ENCODE measurements around the gene HBB. TPM values are rescaled to one million over a fixed set of nuclear protein-coding genes. Genes with fewer than 3 reads are reported as not detected.
A peak's percentile ranks its signal among the peaks of the same experiment; 100 is the strongest.

HBB gene
- total RNA-seq, 4 donors from 2014 or later = 16.1 to 148 (median 132) TPM; not detected in 1

GRCh38 chr11:5210376-5210885 is 16.4 kb downstream of the HBB start:
- TF ChIP-seq EP300 (IDR thresholded peaks at IDR 0.05) = no peak
- TF ChIP-seq CTCF (IDR thresholded peaks at IDR 0.05) = no peak
- TF ChIP-seq POLR2AphosphoS5 (IDR thresholded peaks at IDR 0.05) = no peak
- no peak for TF ChIP-seq POLR2A (IDR thresholded peaks at IDR 0.05)
- H3K4me3 ChIP-seq = no peak overlapping the region
- 54 to 62% methylated on average over 3 to 7 of the region's 7 CpGs for WGBS, 2 donors (ENCODE audit: low coverage in 1 of 2)
- no peak overlapping the region for H3K27ac ChIP-seq
- no peaks in the 10 kb centered on the region for H3K27me3 ChIP-seq
- no peaks in the 10 kb centered on the region for H3K9me3 ChIP-seq
- no peak for ATAC-seq
- no peaks in the 10 kb centered on the region for H3K36me3 ChIP-seq
- H3K4me1 ChIP-seq = no peaks in the 10 kb centered on the region

GRCh38 chr11:5204787-5205186 is 22.1 kb downstream of the HBB start:
- Histone ChIP-seq H3K27me3 (no peaks in the 10 kb centered on the region), H3K36me3 (no peaks in the 10 kb centered on the region), H3K27ac (no peak overlapping the region), H3K4me1 (no peaks in the 10 kb centered on the region), H3K9me3 (no peaks in the 10 kb centered on the region), H3K4me3 (no peak overlapping the region)
- WGBS, 2 donors (ENCODE audit: low coverage in 1 of 2) = 11 to 13% methylated on average over 1 of the region's 1 CpG
- TF ChIP-seq EP300 (IDR thresholded peaks at IDR 0.05) = no peak
- TF ChIP-seq CTCF (IDR thresholded peaks at IDR 0.05) = peak in 2 of 4 experiments; percentile 28 to 30
- ATAC-seq = no peak

- Histone ChIP-seq H3K4me1 (no peaks in the 10 kb centered on the region), H3K4me3 (no peak overlapping the region), H3K27me3 (no peaks in the 10 kb centered on the region), H3K36me3 (no peaks in the 10 kb centered on the region), H3K9me3 (no peaks in the 10 kb centered on the region), H3K27ac (no peak overlapping the region)
- 83 to 100% methylated on average over 1 of the region's 2 CpGs for WGBS, 2 donors (ENCODE audit: low coverage in 1 of 2)
- ATAC-seq = no peak
- no peak for TF ChIP-seq EP300 (IDR thresholded peaks at IDR 0.05)
- no peak for TF ChIP-seq CTCF (IDR thresholded peaks at IDR 0.05)
- no peak for TF ChIP-seq POLR2A (IDR thresholded peaks at IDR 0.05)
- no peak for TF ChIP-seq POLR2AphosphoS5 (IDR thresholded peaks at IDR 0.05)
Observed at GRCh38 chr11:5203366-5203765, 23.5 kb downstream of the HBB start.

GRCh38 chr11:5200582-5200981 is 26.3 kb downstream of the HBB start, which contains the start of gene OR51V1:
OR51V1 (minus strand) TSS chr11:5200682; CDS start chr11:5200682, 0 bp downstream.
- Histone ChIP-seq H3K27ac (no peak within 1 kb of the TSS), H3K27me3 (no peaks in the 10 kb centered on the region), H3K36me3 (no peaks in the 10 kb centered on the region), H3K4me3 (no peak within 1 kb of the TSS), H3K9me3 (no peaks in the 10 kb centered on the region), H3K4me1 (no peaks in the 10 kb centered on the region)
- ATAC-seq = no peak
- no peak for TF ChIP-seq POLR2A (IDR thresholded peaks at IDR 0.05)
- TF ChIP-seq CTCF (IDR thresholded peaks at IDR 0.05) = no peak
- TF ChIP-seq EP300 (IDR thresholded peaks at IDR 0.05) = no peak
- no peak for TF ChIP-seq POLR2AphosphoS5 (IDR thresholded peaks at IDR 0.05)
- WGBS, 2 donors (ENCODE audit: low coverage in 1 of 2) = 50 to 57% methylated on average over 1 of the region's 1 CpG

GRCh38 chr11:5198285-5198684 is 28.6 kb downstream of the HBB start:
- Histone ChIP-seq H3K4me3 (no peak overlapping the region), H3K36me3 (no peaks in the 10 kb centered on the region), H3K27ac (no peak overlapping the region), H3K27me3 (no peaks in the 10 kb centered on the region), H3K9me3 (no peaks in the 10 kb centered on the region), H3K4me1 (no peaks in the 10 kb centered on the region)
- TF ChIP-seq EP300 (IDR thresholded peaks at IDR 0.05) (no peak), POLR2AphosphoS5 (IDR thresholded peaks at IDR 0.05) (no peak), CTCF (IDR thresholded peaks at IDR 0.05) (no peak), POLR2A (IDR thresholded peaks at IDR 0.05) (no peak)
- ATAC-seq = no peak

Data from gastroesophageal sphincter (tissue), 4 donors.